Upper lobe of left lung (tissue), 6 donors: ENCODE results near the gene RMRP. TPM values are rescaled to one million over a fixed set of nuclear protein-coding genes. Genes with fewer than 3 reads are reported as not detected.
A peak's percentile ranks its signal among the peaks of the same experiment; 100 is the strongest.
"Not testable (repeated sequence)": the region's sequence is repeated elsewhere in the genome, so short reads cannot be mapped to it uniquely, and the experiment has no call there.

Experiments used
- ATAC-seq, 2 donors: fragments of 200-7000 bp; cut with Tn5 transposase; one replicate each; pipeline ENCODE4 v1.9.1; 2022; ENCODE audit warnings: mild to moderate bottlenecking in 2 of 2, moderate library complexity in 2 of 2; ENCODE audit not compliant: low FRiP score in 2 of 2
- DNase-seq, 2 donors: peaks; one replicate each; pipeline ENCODE4 v3.0.0-alpha.2; 2019 to 2020
- H3K27ac ChIP-seq, 4 donors: fragments of 200-600 bp; sonication (generic); one replicate each; pipeline ENCODE4 v1.5.1; 2016 to 2019
- H3K27me3 ChIP-seq, 4 donors: fragments of 200-600 bp; sonication (generic); one replicate each; pipeline ENCODE4 v1.5.1; 2017 to 2019
- H3K36me3 ChIP-seq, 4 donors: fragments of 200-600 bp; sonication (generic); one replicate each; pipeline ENCODE4 v1.5.1; 2016 to 2019
- H3K4me1 ChIP-seq, 4 donors: fragments of 200-600 bp; sonication (generic); one replicate each; pipeline ENCODE4 v1.5.1; 2018 to 2019
- H3K4me3 ChIP-seq, 4 donors: fragments of 200-600 bp; sonication (generic); one replicate each; pipeline ENCODE4 v1.5.1; 2017 to 2019; ENCODE audit warnings: mild to moderate bottlenecking in 2 of 4, moderate library complexity in 1 of 4
- H3K9me3 ChIP-seq, 4 donors: fragments of 200-600 bp; sonication (generic); one replicate each; pipeline ENCODE4 v1.5.1; 2018 to 2019
- EP300 ChIP-seq, 4 donors: sonication (generic); formaldehyde crosslinking; IDR thresholded peaks; one replicate each; pipeline ENCODE4 v1.5.1; 2017; ENCODE audit warnings: antibody characterized with exemption in 4 of 4, control low read depth in 2 of 4
- POLR2A ChIP-seq, 4 donors: fragments of 450-650 bp; IDR thresholded peaks; one replicate each; pipeline ENCODE4 v1.5.1; 2016 to 2017; ENCODE audit warnings: antibody characterized with exemption in 4 of 4, mild to moderate bottlenecking in 2 of 4
- POLR2AphosphoS5 ChIP-seq, 2 donors: sonication (generic); formaldehyde crosslinking; IDR thresholded peaks; one replicate each; pipeline ENCODE4 v1.5.1; 2017; ENCODE audit warnings: antibody characterized with exemption in 2 of 2
- WGBS, 2 donors: methylation state at CpG; one replicate each; pipeline ENCODE4 v1.1.5; 2017 to 2018; 5-methylcytosine and 5-hydroxymethylcytosine counted together
- total RNA-seq, 6 donors: library from RNA; depleted of rRNA in 4 of 6; stranded (reverse); fragments of >200 nt in 4 of 6; gene quantifications; one replicate each; pipeline versions ENCODE4 v1.1.0 to v1.2.1, GENCODE V29; 2016 to 2021
- TF ChIP-seq, protein P1 (sequence below), 6 experiments: fragments of 450-650 bp in 4 of 6; fragments of 200-600 bp in 2 of 6; sonication (generic) in 2 of 6; IDR thresholded peaks; one replicate each; pipeline ENCODE4 v1.5.1; 2016 to 2019; ENCODE audit warnings: antibody characterized with exemption in 6 of 6
- donor health status: DM: no; HTN: no; CAD: no; lungs with moderate emphysema.
- donor health status: DM: no; HTN: yes; CAD: no; lungs with severe emphysema.

Gene RMRP
- total RNA-seq, 6 donors from 2014 or later = 886 to 22,003 (median 3,451) TPM

GRCh38 chr9:35612843-35613242, 45.0 kb downstream of the RMRP start:
- ATAC-seq (no peak), DNase-seq (no peak)
- Histone ChIP-seq H3K36me3 (peaks cover 16 to 26% (median 23%) of the 10 kb centered on the region in 4 donors), H3K4me1 (peaks cover 10 to 18% (median 15%) of the 10 kb centered on the region in 4 donors), H3K27ac (no peak overlapping the region), H3K27me3 (no peaks in the 10 kb centered on the region), H3K9me3 (no peaks in the 10 kb centered on the region), H3K4me3 (no peak overlapping the region)
- 70 to 100% methylated on average over 2 of the region's 2 CpGs for WGBS, 2 donors
- TF ChIP-seq POLR2AphosphoS5 (IDR thresholded peaks at IDR 0.05) = no peak
- no peak for TF ChIP-seq POLR2A (IDR thresholded peaks at IDR 0.05)
- no peak for TF ChIP-seq EP300 (IDR thresholded peaks at IDR 0.05)
- TF ChIP-seq, protein P1, sequence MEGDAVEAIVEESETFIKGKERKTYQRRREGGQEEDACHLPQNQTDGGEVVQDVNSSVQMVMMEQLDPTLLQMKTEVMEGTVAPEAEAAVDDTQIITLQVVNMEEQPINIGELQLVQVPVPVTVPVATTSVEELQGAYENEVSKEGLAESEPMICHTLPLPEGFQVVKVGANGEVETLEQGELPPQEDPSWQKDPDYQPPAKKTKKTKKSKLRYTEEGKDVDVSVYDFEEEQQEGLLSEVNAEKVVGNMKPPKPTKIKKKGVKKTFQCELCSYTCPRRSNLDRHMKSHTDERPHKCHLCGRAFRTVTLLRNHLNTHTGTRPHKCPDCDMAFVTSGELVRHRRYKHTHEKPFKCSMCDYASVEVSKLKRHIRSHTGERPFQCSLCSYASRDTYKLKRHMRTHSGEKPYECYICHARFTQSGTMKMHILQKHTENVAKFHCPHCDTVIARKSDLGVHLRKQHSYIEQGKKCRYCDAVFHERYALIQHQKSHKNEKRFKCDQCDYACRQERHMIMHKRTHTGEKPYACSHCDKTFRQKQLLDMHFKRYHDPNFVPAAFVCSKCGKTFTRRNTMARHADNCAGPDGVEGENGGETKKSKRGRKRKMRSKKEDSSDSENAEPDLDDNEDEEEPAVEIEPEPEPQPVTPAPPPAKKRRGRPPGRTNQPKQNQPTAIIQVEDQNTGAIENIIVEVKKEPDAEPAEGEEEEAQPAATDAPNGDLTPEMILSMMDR (IDR thresholded peaks at IDR 0.05) = no peak

GRCh38 chr9:35612066-35612465, 45.8 kb downstream of the RMRP start:
- not testable (repeated sequence) for H3K4me3 ChIP-seq, H3K9me3 ChIP-seq, H3K27ac ChIP-seq, DNase-seq, ATAC-seq, H3K27me3 ChIP-seq
- 89 to 96% methylated on average over 2 to 4 of the region's 4 CpGs for WGBS, 2 donors
- peaks cover 18 to 29% (median 28%) of the 10 kb centered on the region in 4 donors for H3K36me3 ChIP-seq
- H3K4me1 ChIP-seq = peaks cover 7 to 14% (median 8%) of the 10 kb centered on the region in 4 donors

DNA sequence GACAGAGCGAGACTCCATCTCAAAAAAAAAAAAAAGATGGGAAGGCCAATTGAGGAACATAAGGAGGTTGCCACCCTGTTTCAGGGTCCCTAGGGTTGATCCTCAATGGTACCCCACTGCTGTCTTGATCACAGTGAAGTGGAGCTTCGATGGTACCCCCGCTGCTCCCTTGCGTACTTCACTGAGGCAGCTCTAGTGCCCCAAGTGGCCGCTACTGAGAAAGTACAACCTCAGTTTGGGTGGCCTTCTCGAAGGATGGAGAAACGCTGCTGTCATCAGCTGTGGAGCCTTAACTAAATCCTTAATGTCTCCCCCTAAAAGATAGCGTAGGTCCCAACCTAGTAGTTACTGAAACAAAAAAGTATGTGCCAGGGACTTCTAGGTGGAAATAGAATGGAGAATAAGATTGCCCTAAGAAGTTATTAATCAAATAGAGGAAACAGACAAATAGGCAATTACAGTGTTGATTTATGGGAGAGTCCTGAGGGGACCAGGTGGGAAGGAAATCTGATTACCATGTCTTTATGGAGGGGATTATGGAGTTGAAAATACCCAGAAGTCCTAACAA, 46.5 kb downstream of the RMRP start:
- no peaks in the 10 kb centered on the region for H3K9me3 ChIP-seq
- DNase-seq = peak in 1 of 2 donors; percentile 47
- peaks cover 8 to 15% (median 10%) of the 10 kb centered on the region in 4 donors for H3K4me1 ChIP-seq
- H3K27me3 ChIP-seq = no peaks in the 10 kb centered on the region
- peak; percentile 23 to 77 for ATAC-seq
- no peak for TF ChIP-seq POLR2A (IDR thresholded peaks at IDR 0.05)
- TF ChIP-seq, protein P1 (IDR thresholded peaks at IDR 0.05) = peak; percentile 38 to 59 (median 45)
- peaks cover 18 to 29% (median 28%) of the 10 kb centered on the region in 4 donors for H3K36me3 ChIP-seq
- WGBS, 2 donors = 20 to 25% methylated on average over 5 to 8 of the region's 8 CpGs
- H3K27ac ChIP-seq = no peak overlapping the region
- no peak overlapping the region for H3K4me3 ChIP-seq

DNA sequence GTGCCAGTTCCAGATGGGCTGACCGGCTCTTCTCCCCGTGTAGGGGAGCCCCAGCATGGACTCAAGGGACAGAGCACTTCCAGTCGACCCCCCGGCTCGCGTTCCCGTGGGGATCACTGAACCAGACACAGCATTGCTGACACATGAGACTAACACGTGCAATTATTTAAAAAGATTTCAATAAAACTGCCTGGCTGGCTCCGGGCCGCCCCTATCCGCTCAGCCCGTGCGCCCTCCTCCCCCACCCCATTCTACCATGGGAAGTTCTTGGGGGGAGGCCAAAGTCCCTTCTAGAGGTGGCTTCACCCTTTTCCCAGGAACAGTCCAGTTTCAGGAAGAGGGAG, 48.0 kb downstream of the RMRP start:
- H3K9me3 ChIP-seq = no peaks in the 10 kb centered on the region
- H3K36me3 ChIP-seq = peaks cover 18 to 29% (median 28%) of the 10 kb centered on the region in 4 donors
- H3K4me1 ChIP-seq = peaks cover 13 to 25% (median 16%) of the 10 kb centered on the region in 4 donors
- 94% methylated on average over 12 to 13 of the region's 13 CpGs for WGBS, 2 donors
- H3K27me3 ChIP-seq = no peaks in the 10 kb centered on the region
- peak in 1 of 2 donors; percentile 52 for DNase-seq
- no peak overlapping the region for H3K27ac ChIP-seq
- TF ChIP-seq POLR2A (IDR thresholded peaks at IDR 0.05) (no peak), POLR2AphosphoS5 (IDR thresholded peaks at IDR 0.05) (no peak), EP300 (IDR thresholded peaks at IDR 0.05) (no peak)
- TF ChIP-seq, protein P1 (IDR thresholded peaks at IDR 0.05) = no peak
- ATAC-seq = no peak
- no peak overlapping the region for H3K4me3 ChIP-seq

DNA sequence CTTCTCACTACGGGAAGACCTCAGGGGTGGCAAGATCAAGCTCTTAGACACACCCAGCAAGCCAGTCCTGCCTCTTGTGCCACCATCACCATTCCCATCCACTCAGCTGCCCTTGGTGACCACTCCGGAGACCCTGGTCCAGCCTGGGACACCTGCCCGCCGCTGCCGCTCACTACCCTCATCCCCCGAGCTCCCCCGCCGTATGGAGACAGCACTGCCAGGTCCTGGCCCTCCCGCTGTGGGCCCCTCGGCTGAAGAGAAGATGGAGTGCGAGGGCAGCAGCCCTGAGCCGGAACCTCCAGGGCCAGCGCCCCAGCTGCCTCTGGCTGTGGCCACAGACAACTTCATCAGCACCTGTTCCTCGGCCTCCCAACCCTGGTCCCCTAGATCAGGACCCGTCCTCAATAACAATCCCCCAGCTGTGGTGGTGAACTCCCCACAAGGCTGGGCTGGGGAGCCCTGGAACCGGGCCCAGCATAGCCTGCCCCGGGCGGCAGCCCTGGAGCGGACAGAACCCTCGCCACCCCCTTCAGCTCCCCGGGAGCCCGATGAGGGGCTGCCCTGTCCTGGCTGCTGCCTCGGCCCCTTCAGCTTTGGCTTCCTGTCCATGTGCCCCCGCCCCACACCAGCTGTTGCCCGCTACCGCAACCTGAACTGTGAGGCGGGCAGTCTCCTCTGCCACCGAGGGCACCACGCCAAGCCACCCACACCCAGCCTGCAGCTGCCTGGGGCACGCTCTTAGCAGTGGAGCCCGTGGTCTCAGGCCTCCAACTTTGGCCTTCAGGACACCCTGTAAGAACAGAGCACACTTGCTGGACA, 48.6 kb downstream of the RMRP start:
- Histone ChIP-seq H3K9me3 (no peaks in the 10 kb centered on the region), H3K36me3 (peaks cover 18 to 29% (median 28%) of the 10 kb centered on the region in 4 donors), H3K4me1 (peaks cover 13 to 30% (median 16%) of the 10 kb centered on the region in 4 donors), H3K27me3 (no peaks in the 10 kb centered on the region), H3K27ac (no peak overlapping the region), H3K4me3 (no peak overlapping the region)
- ATAC-seq = no peak
- WGBS, 2 donors = 95% methylated on average over 23 to 29 of the region's 31 CpGs
- TF ChIP-seq POLR2AphosphoS5 (IDR thresholded peaks at IDR 0.05) = no peak
- TF ChIP-seq, protein P1 (IDR thresholded peaks at IDR 0.05) = no peak
- no peak for TF ChIP-seq EP300 (IDR thresholded peaks at IDR 0.05)
- no peak for TF ChIP-seq POLR2A (IDR thresholded peaks at IDR 0.05)
- peak in 1 of 2 donors; percentile 75 for DNase-seq
